H1 (cell line): ENCODE measurements around the gene ANKS1A. TPM values are rescaled to one million over a fixed set of nuclear protein-coding genes. Genes with fewer than 3 reads are reported as not detected.
A peak's percentile ranks its signal among the peaks of the same experiment; 100 is the strongest.

ENCODE experiments used
- CTCF ChIA-PET: fragments of 300-600 bp; sonication (Branson Sonifier 250); formaldehyde crosslinking; loops from one replicate; lab custom pipeline; 2021; ENCODE audit not compliant: partially characterized antibody; lab: Charles Lee
- POLR2A ChIA-PET: fragments of 300-600 bp; sonication (Branson Sonifier 250); formaldehyde crosslinking; loops from one replicate; lab custom pipeline; 2021; ENCODE audit warnings: inconsistent platforms; ENCODE audit not compliant: partially characterized antibody; lab: Charles Lee
- DNase-seq, 2 experiments: peaks; one replicate each; pipeline versions ENCODE4 v3.0.0 to v3.0.0-alpha.2; 2010 to 2022; ENCODE audit warnings: low spot score in 2 of 2, low read depth in 1 of 2, mixed read lengths in 1 of 2
- FAIRE-seq: peaks from 2 replicates; lab custom pipeline; 2011; peaks lifted over from hg19 to GRCh38; lab: Jason Lieb, UNC
- H2AFZ ChIP-seq: 2 replicates; pipeline ENCODE4 v1.8.1; 2012; ENCODE audit warnings: low read length, inconsistent platforms
- H2AK5ac ChIP-seq: 2 replicates; pipeline ENCODE4 v1.6.1; 2013; ENCODE audit warnings: low read depth, low read length
- H2BK120ac ChIP-seq: replicated peaks from 2 replicates; pipeline ENCODE3; 2013; ENCODE audit warnings: low read depth, low read length, inconsistent platforms
- H2BK12ac ChIP-seq: 2 replicates; pipeline ENCODE4 v1.6.1; 2013; ENCODE audit warnings: low read depth, low read length
- H2BK15ac ChIP-seq: 2 replicates; pipeline ENCODE4 v1.6.1; 2013; ENCODE audit warnings: low read length
- H2BK20ac ChIP-seq: 2 replicates; pipeline ENCODE4 v1.6.1; 2013; ENCODE audit warnings: low read length
- H2BK5ac ChIP-seq: 2 replicates; pipeline ENCODE4 v1.6.1; 2013; ENCODE audit warnings: low read depth, low read length
- H3K14ac ChIP-seq: 2 replicates; pipeline ENCODE4 v1.6.1; 2013; ENCODE audit warnings: inconsistent platforms; ENCODE audit not compliant: insufficient read length
- H3K18ac ChIP-seq: 2 replicates; pipeline ENCODE4 v1.6.1; 2013; ENCODE audit warnings: low read length; ENCODE audit errors: extremely low read depth
- H3K23ac ChIP-seq: 2 replicates; pipeline ENCODE4 v1.6.1; 2013; ENCODE audit warnings: inconsistent platforms; ENCODE audit not compliant: insufficient read length
- H3K23me2 ChIP-seq: 2 replicates; pipeline ENCODE4 v1.6.1; 2013; ENCODE audit warnings: low read depth, low read length
- H3K27ac ChIP-seq: 2 replicates; pipeline ENCODE4 v1.6.1; 2011; ENCODE audit warnings: low read depth, low read length, inconsistent platforms
- H3K27me3 ChIP-seq, 4 experiments: replicated peaks in 1 of 4; 1 replicate in 1 of 4; 2 replicates in 3 of 4; pipeline versions ENCODE4 v1.6.1 to v1.8.1; 2011 to 2013; ENCODE audit warnings: low read length in 3 of 4, mild to moderate bottlenecking in 3 of 4, inconsistent platforms in 2 of 4, mixed read lengths in 2 of 4, moderate library complexity in 1 of 4; ENCODE audit not compliant: control insufficient read depth in 3 of 4, insufficient read depth in 3 of 4; ENCODE audit errors: extremely low read depth in 1 of 4
- H3K36me3 ChIP-seq, 4 experiments: 2 replicates each; pipeline versions ENCODE4 v1.6.1 to v1.8.1; 2011 to 2013; ENCODE audit warnings: mild to moderate bottlenecking in 4 of 4, low read length in 3 of 4, moderate library complexity in 2 of 4, control low read depth in 1 of 4, inconsistent platforms in 1 of 4; ENCODE audit not compliant: insufficient read depth in 4 of 4, control insufficient read depth in 2 of 4
- H3K4ac ChIP-seq: replicated peaks from 2 replicates; pipeline ENCODE3; 2013; ENCODE audit warnings: low read length, low read depth, mixed read lengths, inconsistent platforms; ENCODE audit not compliant: insufficient read length
- H3K4me1 ChIP-seq, 4 experiments: replicated peaks in 1 of 4; 1 replicate in 1 of 4; 2 replicates in 3 of 4; pipeline versions ENCODE4 v1.6.1 to v1.8.1; 2011 to 2013; ENCODE audit warnings: low read length in 3 of 4, inconsistent platforms in 2 of 4, mixed read lengths in 1 of 4; ENCODE audit not compliant: insufficient read depth in 4 of 4, control insufficient read depth in 3 of 4
- H3K4me2 ChIP-seq, 2 experiments: 2 replicates each; pipeline versions ENCODE4 v1.6.1 to v1.8.1; 2011 to 2013; ENCODE audit warnings: low read depth in 2 of 2, low read length in 2 of 2, control low read depth in 1 of 2, inconsistent platforms in 1 of 2, mild to moderate bottlenecking in 1 of 2; ENCODE audit not compliant: insufficient read depth in 1 of 2
- H3K4me3 ChIP-seq, 4 experiments: fragments of 200-600, 300-600 bp in 1 of 4; sonication (generic), shearing (Covaris generic), sonication (Bioruptor Twin) in 1 of 4; 2 replicates each; pipeline versions ENCODE4 v1.5.1 to v1.8.1; 2011 to 2016; ENCODE audit warnings: low read length in 4 of 4, low read depth in 3 of 4, control low read depth in 2 of 4, inconsistent platforms in 2 of 4, mild to moderate bottlenecking in 2 of 4, mixed read lengths in 1 of 4, moderate library complexity in 1 of 4; ENCODE audit not compliant: insufficient read depth in 2 of 4; ENCODE audit errors: extremely low read depth in 1 of 4
- H3K56ac ChIP-seq: replicated peaks from 2 replicates; pipeline ENCODE3; 2013; ENCODE audit warnings: low read depth, mild to moderate bottlenecking, mixed read lengths, low read length, inconsistent platforms; ENCODE audit not compliant: insufficient read length
- H3K79me1 ChIP-seq: 2 replicates; pipeline ENCODE4 v1.6.1; 2013; ENCODE audit warnings: low read depth, low read length, control low read depth
- H3K79me2 ChIP-seq, 2 experiments: 2 replicates each; pipeline versions ENCODE4 v1.6.1 to v1.8.1; 2012 to 2013; ENCODE audit warnings: low read length in 2 of 2, mild to moderate bottlenecking in 2 of 2, inconsistent platforms in 1 of 2; ENCODE audit not compliant: insufficient read depth in 2 of 2, control insufficient read depth in 1 of 2
- H3K9ac ChIP-seq, 4 experiments: replicated peaks in 1 of 4; 1 replicate in 1 of 4; 2 replicates in 3 of 4; pipeline versions ENCODE4 v1.6.1 to v1.8.1; 2011 to 2013; ENCODE audit warnings: low read depth in 3 of 4, low read length in 3 of 4, control low read depth in 2 of 4, mild to moderate bottlenecking in 2 of 4, moderate library complexity in 2 of 4, inconsistent platforms in 1 of 4; ENCODE audit errors: extremely low read depth in 1 of 4
- H3K9me3 ChIP-seq, 2 experiments: 2 replicates each; pipeline versions ENCODE4 v1.6.1 to v1.8.1; 2012 to 2013; ENCODE audit warnings: mild to moderate bottlenecking in 2 of 2, moderate library complexity in 2 of 2, control low read depth in 1 of 2, inconsistent platforms in 1 of 2, low read depth in 1 of 2, low read length in 1 of 2, mixed read lengths in 1 of 2; ENCODE audit not compliant: insufficient read depth in 2 of 2
- H4K20me1 ChIP-seq, 2 experiments: replicated peaks in 1 of 2; 2 replicates each; pipeline versions ENCODE3 to v1.8.1; 2011 to 2013; ENCODE audit warnings: inconsistent platforms in 2 of 2, low read length in 2 of 2, mild to moderate bottlenecking in 1 of 2; ENCODE audit not compliant: insufficient read depth in 2 of 2, control insufficient read depth in 1 of 2
- H4K5ac ChIP-seq: 2 replicates; pipeline ENCODE4 v1.6.1; 2013; ENCODE audit warnings: low read length, low read depth, mixed read lengths, inconsistent platforms; ENCODE audit not compliant: insufficient read length
- H4K8ac ChIP-seq: 2 replicates; pipeline ENCODE4 v1.8.0; 2013; ENCODE audit warnings: mild to moderate bottlenecking, moderate library complexity, low read length, inconsistent platforms; ENCODE audit not compliant: insufficient read depth; ENCODE audit errors: extremely low read depth
- H4K91ac ChIP-seq: replicated peaks from 2 replicates; pipeline ENCODE3; 2013; ENCODE audit warnings: low read length, mixed read lengths, inconsistent platforms; ENCODE audit not compliant: insufficient read length
- WGBS, 2 experiments: shearing (Covaris generic) in 1 of 2; methylation state at CpG; one replicate each; pipeline versions ENCODE4 v1.1.6 to v1.1.7; 2013 to 2015; ENCODE audit warnings: low lambda C conversion rate in 2 of 2, mixed read lengths in 2 of 2, inconsistent platforms in 1 of 2, low coverage in 1 of 2, missing lambda C conversion rate in 1 of 2; ENCODE audit not compliant: insufficient replicate concordance in 2 of 2, insufficient coverage in 1 of 2, insufficient read length in 1 of 2; ENCODE audit errors: extremely low coverage in 1 of 2, missing lambda C conversion rate in 1 of 2; 5-methylcytosine and 5-hydroxymethylcytosine counted together
- polyA plus RNA-seq, 7 experiments: library from polyadenylated mRNA; depleted of rRNA in 3 of 7; stranded (reverse) in 5 of 7; unstranded in 2 of 7; fragments of >200 nt in 5 of 7; fragments of 200-250 nt in 2 of 7; gene quantifications; 1 replicate in 5 of 7; 2 replicates in 1 of 7; 4 replicates in 1 of 7; pipeline versions ENCODE4 v1.2.1 to v1.2.3, GENCODE V29; 2011 to 2013; ENCODE audit warnings: missing spikeins in 2 of 7, mixed read lengths in 2 of 7
- total RNA-seq: library from RNA; stranded (reverse); fragmentation: NEBNext Ultra II Directional; extraction: Animal tissue kit (Norgen Biotek cat#: 25700); gene quantifications from 2 replicates; pipeline ENCODE4 v1.2.1, GENCODE V29; 2021

The ANKS1A gene
- total and polyA plus RNA-seq, 2 of the 8 experiments (the other 6 are each of a cell fraction or from before 2014, with no cell fraction given): 9.8 to 30.9 TPM

DNA sequence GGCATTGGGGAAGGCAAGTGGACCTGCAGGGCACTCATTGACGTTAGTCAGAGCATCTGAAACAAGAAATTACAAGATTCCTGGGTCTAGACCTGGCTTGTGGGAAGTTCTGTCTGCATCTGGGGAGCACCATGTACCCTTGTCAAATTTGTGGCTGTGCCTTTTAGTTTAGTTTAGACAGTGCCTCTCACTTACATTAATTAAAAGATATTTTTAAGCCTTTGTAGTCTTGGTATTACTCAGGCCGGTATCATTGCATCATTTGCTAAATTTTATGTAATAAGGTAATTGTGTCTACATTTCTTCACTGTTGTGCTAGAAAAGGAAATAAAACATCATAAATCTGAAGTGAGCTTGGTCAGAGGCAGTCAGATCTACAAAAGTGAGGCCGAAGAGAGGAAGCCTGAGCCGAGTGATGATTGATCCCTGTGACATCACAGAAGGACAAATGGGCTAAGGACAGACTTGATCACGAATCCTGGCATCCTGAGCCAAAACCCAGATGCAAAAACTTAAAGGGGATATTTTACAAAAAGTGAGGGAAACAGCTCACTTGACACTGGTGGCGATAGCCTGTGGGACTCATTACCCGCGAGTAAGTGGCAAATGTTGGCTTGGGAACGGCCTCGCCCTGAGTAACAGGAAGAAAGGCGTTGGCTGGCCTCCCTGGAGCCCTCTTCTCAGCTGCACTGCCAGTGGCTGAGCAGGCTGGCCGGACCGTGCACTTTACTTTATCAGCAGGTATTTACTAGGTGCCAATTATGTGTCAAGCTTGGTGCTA is 145.5 kb downstream of the ANKS1A start:
- no peaks in the 10 kb centered on the region; a peak in 2 of 7 replicates for H3K27me3 ChIP-seq

More for the DNA sequence above, 145.5 kb downstream of the ANKS1A start:
- H3K23ac ChIP-seq: no peak overlapping the region
- FAIRE-seq: no peak
- ChIA-PET POLR2A (interaction anchor here (3.9 kb wide), 1 partner anchor 8 kb away, joined by 13 read pairs; no protein-coding TSS in a partner anchor), CTCF (interaction anchor here (0.9 to 2.2 kb wide), 6 partner anchors 8 to 43 kb away, joined by 3 to 6 read pairs (median 4); no protein-coding TSS in a partner anchor)
- no peaks in the 10 kb centered on the region for H3K23me2 ChIP-seq
- H3K79me1 ChIP-seq: no peaks in the 10 kb centered on the region
- H3K9me3 ChIP-seq: no peaks in the 10 kb centered on the region
- H2AK5ac ChIP-seq: 0 out of 2 replicates have a peak overlapping the region, but pooled peaks have one; percentile 56
- H4K20me1 ChIP-seq: no peaks in the 10 kb centered on the region
- peak overlapping the region; percentile 56 for H4K91ac ChIP-seq
- H4K5ac ChIP-seq: no peak overlapping the region
- no peak overlapping the region for H3K4me3 ChIP-seq
- H3K18ac ChIP-seq: peak overlapping the region; percentile 63
- H2BK120ac ChIP-seq: peak overlapping the region; percentile 9
- no peak overlapping the region for H3K56ac ChIP-seq
- H3K4me1 ChIP-seq: peaks cover 19 to 34% (median 29%) of the 10 kb centered on the region in 4 experiments
- H4K8ac ChIP-seq: 0 out of 2 replicates have a peak overlapping the region, but pooled peaks have one; percentile 16
- 87% methylated on average over 13 of the region's 13 CpGs; no CpG with 5 or more reads in 1 of the 2 experiments for WGBS, 2 experiments
- H3K27ac ChIP-seq: no peak overlapping the region
- H3K36me3 ChIP-seq: no peaks in the 10 kb centered on the region
- peak overlapping the region; percentile 72 for H2BK12ac ChIP-seq
- DNase-seq: no peak
- H2BK15ac ChIP-seq: peak overlapping the region; percentile 96
- no peak overlapping the region for H2AFZ ChIP-seq
- no peaks in the 10 kb centered on the region; a peak in 1 of 4 replicates for H3K79me2 ChIP-seq
- peak overlapping the region; percentile 25 for H2BK20ac ChIP-seq
- H3K14ac ChIP-seq: no peak overlapping the region
- peak overlapping the region; percentile 21; the same call in 1 of the 2 replicates for H2BK5ac ChIP-seq
- no peak overlapping the region for H3K9ac ChIP-seq
- no peak overlapping the region for H3K4ac ChIP-seq
- H3K4me2 ChIP-seq: no peak overlapping the region
